ENCODE data around the gene PRDM16. TPM values are rescaled to one million over a fixed set of nuclear protein-coding genes. Genes with fewer than 3 reads are reported as not detected.

The PRDM16 gene
- total RNA-seq, 1 experiment from 2014 or later = 0.09 TPM

DNA sequence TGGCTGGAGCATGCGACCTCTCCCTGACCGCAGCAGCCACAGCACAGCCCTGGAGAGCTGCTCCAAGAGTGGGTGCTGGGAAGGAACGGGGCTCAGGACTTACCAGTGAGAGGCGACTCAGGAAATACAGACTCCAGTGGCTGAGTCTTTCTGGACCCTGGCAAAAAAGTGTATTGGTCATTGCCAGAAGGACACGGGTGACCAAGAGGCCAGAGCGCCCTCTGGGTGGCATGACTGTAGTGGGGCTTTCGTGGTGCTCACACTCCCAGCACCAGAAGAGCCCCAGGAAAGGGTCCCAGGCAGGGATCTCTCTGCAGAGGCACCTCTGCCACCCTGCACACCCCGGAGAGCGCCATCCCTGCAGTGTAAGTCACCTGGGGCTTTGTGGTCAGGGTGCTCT is 8.9 kb upstream of the PRDM16 start:
- no peak overlapping the region for H3K4me3 Mint-ChIP-seq (ENCODE audit: low read depth, unreplicated experiment)
- intact Hi-C loops (cut with micrococcal nuclease; ENCODE audit: unreplicated experiment) = no loop called here
- no peaks in the 10 kb centered on the region for H3K9me3 Mint-ChIP-seq (ENCODE audit: low read depth, unreplicated experiment)
- H3K4me1 Mint-ChIP-seq (ENCODE audit: low read depth, unreplicated experiment) = no peaks in the 10 kb centered on the region
- TF ChIP-seq, protein P1, sequence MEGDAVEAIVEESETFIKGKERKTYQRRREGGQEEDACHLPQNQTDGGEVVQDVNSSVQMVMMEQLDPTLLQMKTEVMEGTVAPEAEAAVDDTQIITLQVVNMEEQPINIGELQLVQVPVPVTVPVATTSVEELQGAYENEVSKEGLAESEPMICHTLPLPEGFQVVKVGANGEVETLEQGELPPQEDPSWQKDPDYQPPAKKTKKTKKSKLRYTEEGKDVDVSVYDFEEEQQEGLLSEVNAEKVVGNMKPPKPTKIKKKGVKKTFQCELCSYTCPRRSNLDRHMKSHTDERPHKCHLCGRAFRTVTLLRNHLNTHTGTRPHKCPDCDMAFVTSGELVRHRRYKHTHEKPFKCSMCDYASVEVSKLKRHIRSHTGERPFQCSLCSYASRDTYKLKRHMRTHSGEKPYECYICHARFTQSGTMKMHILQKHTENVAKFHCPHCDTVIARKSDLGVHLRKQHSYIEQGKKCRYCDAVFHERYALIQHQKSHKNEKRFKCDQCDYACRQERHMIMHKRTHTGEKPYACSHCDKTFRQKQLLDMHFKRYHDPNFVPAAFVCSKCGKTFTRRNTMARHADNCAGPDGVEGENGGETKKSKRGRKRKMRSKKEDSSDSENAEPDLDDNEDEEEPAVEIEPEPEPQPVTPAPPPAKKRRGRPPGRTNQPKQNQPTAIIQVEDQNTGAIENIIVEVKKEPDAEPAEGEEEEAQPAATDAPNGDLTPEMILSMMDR (IDR thresholded peaks at IDR 0.05; ENCODE audit: unreplicated experiment) = no peak
- CTCF ChIA-PET = no interaction called here
- no TSS peak for BruUV-seq (replicated peaks)
- H3K36me3 Mint-ChIP-seq (ENCODE audit: insufficient read depth, unreplicated experiment) = no peaks in the 10 kb centered on the region
- no peak overlapping the region for H3K27ac Mint-ChIP-seq (ENCODE audit: unreplicated experiment)
- DNase-seq = no peak
- peaks cover 44% of the 10 kb centered on the region for H3K27me3 Mint-ChIP-seq (ENCODE audit: unreplicated experiment)

DNA sequence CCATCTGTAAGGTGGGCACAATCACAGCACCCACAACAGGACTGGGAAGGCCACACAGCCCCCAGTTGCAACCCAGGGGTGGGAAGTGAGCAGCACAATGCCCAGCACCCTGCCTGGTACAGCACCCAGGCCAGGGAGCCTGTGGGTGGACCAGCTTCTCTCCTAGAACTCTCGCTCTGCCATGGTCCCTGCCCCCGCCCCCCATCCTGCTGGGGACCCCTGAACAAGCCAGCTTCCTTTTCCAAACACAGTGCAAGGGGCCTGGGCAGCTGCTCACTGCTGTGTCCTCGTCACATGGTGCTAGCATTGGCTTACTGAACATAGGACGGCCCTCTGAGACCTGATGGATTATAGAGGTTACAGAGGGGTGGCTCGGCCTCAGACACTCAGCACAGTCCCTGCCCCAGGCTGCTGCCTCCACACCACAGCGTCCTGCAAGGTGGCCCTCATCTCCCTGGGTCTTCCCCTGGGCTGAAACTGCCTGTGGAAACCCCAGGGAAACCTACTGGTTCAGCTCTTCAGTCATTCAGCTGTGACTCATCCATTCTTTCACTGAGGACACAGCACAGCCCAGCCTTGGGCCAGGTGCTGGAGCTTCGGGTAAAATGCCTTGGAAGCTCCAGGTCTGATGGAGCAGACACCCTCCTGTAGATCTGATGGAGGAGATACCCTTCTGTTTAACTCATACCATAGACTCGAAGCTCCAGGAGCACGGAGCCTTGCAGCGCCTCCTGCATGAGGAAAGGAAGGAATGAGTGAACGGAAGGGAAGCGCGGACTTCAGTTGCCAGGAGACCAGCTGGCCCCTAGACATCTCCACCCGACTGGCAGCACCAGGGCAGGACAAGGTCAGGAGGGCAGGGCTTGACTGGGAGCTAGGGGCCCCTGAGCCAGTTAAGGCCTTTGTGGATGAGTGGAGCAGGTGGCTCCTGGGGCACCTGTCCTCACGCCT is 8.1 kb upstream of the PRDM16 start:
- BruUV-seq (replicated peaks) = no TSS peak
- intact Hi-C loops (cut with micrococcal nuclease; ENCODE audit: unreplicated experiment) = no loop called here
- Mint-ChIP-seq H3K27me3 (ENCODE audit: unreplicated experiment) (peaks cover 52% of the 10 kb centered on the region), H3K4me1 (ENCODE audit: low read depth, unreplicated experiment) (no peaks in the 10 kb centered on the region), H3K9me3 (ENCODE audit: low read depth, unreplicated experiment) (no peaks in the 10 kb centered on the region), H3K36me3 (ENCODE audit: insufficient read depth, unreplicated experiment) (no peaks in the 10 kb centered on the region), H3K27ac (ENCODE audit: unreplicated experiment) (no peak overlapping the region), H3K4me3 (ENCODE audit: low read depth, unreplicated experiment) (no peak overlapping the region)
- CTCF ChIA-PET = no interaction called here
- TF ChIP-seq, protein P1 (IDR thresholded peaks at IDR 0.05; ENCODE audit: unreplicated experiment) = no peak
- DNase-seq = no peak

DNA sequence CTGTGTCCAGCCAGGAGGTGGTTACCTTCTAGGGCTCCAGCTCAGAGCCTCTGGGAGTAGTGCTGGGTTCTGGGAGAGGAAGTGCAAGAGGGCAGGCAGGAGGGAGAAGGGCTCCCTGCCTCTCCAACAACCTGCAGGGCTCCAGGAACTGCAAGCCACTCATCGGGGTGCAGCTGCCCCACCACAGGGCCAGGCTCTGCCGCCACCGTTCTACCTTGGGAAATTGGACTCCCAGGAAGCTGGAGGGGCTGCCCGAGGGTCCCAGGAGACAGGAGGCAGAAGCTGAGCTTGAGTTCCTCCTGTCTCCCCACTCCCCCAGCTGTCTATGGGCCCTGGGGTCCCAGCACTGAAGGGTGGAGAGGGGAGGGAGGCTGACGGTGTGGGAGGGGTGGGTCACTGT is 7.4 kb upstream of the PRDM16 start:
- Mint-ChIP-seq H3K36me3 (ENCODE audit: insufficient read depth, unreplicated experiment) (no peaks in the 10 kb centered on the region), H3K27me3 (ENCODE audit: unreplicated experiment) (peaks cover 59% of the 10 kb centered on the region), H3K27ac (ENCODE audit: unreplicated experiment) (no peak overlapping the region), H3K4me1 (ENCODE audit: low read depth, unreplicated experiment) (no peaks in the 10 kb centered on the region), H3K9me3 (ENCODE audit: low read depth, unreplicated experiment) (no peaks in the 10 kb centered on the region), H3K4me3 (ENCODE audit: low read depth, unreplicated experiment) (no peak overlapping the region)
- TF ChIP-seq, protein P1 (IDR thresholded peaks at IDR 0.05; ENCODE audit: unreplicated experiment) = no peak
- no peak for DNase-seq
- no TSS peak for BruUV-seq (replicated peaks)
- CTCF ChIA-PET = no interaction called here
- intact Hi-C loops (cut with micrococcal nuclease; ENCODE audit: unreplicated experiment) = no loop called here

DNA sequence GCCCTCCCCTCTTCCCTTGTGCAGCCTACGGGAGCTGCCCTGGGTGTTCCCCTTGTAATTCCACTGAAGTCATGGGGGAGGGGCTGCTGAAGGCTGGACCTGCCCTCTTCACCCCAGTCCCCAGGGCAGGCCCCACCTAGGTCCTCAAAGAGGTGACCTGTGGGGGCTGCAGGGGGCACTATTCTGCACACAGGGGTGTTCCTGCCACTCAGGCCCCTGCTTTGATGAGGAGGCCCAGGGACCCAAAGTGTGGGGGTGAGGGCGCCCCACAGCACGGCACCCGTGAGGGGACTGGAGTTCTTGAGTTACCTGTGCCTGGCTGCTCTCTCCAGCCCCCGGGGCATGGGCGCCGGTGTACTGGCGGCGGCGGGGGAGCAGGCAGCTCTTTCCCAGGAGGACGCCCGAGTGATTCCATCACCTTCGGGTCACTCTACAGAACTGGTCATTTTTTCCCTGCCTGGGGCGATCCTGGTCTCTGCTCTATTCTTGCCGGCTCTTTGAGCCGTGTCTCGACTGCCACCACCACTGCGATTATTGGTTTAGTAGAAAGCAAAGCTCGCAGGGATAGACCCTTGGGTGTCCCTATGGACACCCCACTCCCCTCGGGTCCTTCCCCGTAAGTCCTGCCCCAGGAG is 6.9 kb upstream of the PRDM16 start:
- CTCF ChIA-PET = no interaction called here
- Mint-ChIP-seq H3K4me3 (ENCODE audit: low read depth, unreplicated experiment) (no peak overlapping the region), H3K4me1 (ENCODE audit: low read depth, unreplicated experiment) (no peaks in the 10 kb centered on the region), H3K27ac (ENCODE audit: unreplicated experiment) (no peak overlapping the region), H3K9me3 (ENCODE audit: low read depth, unreplicated experiment) (no peaks in the 10 kb centered on the region), H3K27me3 (ENCODE audit: unreplicated experiment) (peaks cover 61% of the 10 kb centered on the region), H3K36me3 (ENCODE audit: insufficient read depth, unreplicated experiment) (no peaks in the 10 kb centered on the region)
- TF ChIP-seq, protein P1 (IDR thresholded peaks at IDR 0.05; ENCODE audit: unreplicated experiment) = no peak
- BruUV-seq (replicated peaks) = no TSS peak
- DNase-seq = no peak
- intact Hi-C loops (cut with micrococcal nuclease; ENCODE audit: unreplicated experiment) = no loop called here
